ENCODE results near the gene KMT2C.

GRCh38 chr7:152112829-152113228 is 323.0 kb downstream of the KMT2C start:
- TF ChIP-seq, protein P1, sequence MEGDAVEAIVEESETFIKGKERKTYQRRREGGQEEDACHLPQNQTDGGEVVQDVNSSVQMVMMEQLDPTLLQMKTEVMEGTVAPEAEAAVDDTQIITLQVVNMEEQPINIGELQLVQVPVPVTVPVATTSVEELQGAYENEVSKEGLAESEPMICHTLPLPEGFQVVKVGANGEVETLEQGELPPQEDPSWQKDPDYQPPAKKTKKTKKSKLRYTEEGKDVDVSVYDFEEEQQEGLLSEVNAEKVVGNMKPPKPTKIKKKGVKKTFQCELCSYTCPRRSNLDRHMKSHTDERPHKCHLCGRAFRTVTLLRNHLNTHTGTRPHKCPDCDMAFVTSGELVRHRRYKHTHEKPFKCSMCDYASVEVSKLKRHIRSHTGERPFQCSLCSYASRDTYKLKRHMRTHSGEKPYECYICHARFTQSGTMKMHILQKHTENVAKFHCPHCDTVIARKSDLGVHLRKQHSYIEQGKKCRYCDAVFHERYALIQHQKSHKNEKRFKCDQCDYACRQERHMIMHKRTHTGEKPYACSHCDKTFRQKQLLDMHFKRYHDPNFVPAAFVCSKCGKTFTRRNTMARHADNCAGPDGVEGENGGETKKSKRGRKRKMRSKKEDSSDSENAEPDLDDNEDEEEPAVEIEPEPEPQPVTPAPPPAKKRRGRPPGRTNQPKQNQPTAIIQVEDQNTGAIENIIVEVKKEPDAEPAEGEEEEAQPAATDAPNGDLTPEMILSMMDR (IDR thresholded peaks at IDR 0.05): no peak
- no peak for TF ChIP-seq POLR2AphosphoS5 (IDR thresholded peaks at IDR 0.05)
- TF ChIP-seq EP300 (IDR thresholded peaks at IDR 0.05): no peak

Data from esophagus muscularis mucosa (tissue), 4 donors.